Activated CD8-positive, alpha-beta memory T cell treated with anti-CD3 and anti-CD28 coated beads, Interleukin-2, amount 10 ng/mL, durations not matched to agents 7 days and 5 days (primary cell): ENCODE measurements around the gene CNN1. TPM values are rescaled to one million over a fixed set of nuclear protein-coding genes. Genes with fewer than 3 reads are reported as not detected.

Source experiments
- ATAC-seq: fragments of 150-1000 bp; cut with Tn5 transposase; one replicate; pipeline ENCODE4 v1.10.0; 2021; ENCODE audit warnings: moderate library complexity
- CTCF ChIA-PET: fragments of 350-600 bp; sonication (Branson Sonifier 250); formaldehyde crosslinking; loops from one replicate; lab custom pipeline; 2021; ENCODE audit warnings: antibody characterized with exemption; lab: Charles Lee
- DNase-seq: peaks from one replicate; pipeline ENCODE4 v3.0.0-alpha.2; 2020
- H3K27ac Mint-ChIP-seq: one replicate; pipeline ENCODE4 v1.8.0; 2021; ENCODE audit warnings: mild to moderate bottlenecking, mixed read lengths
- H3K27me3 Mint-ChIP-seq: one replicate; pipeline ENCODE4 v1.8.0; 2021; ENCODE audit warnings: mixed read lengths
- H3K36me3 Mint-ChIP-seq: one replicate; pipeline ENCODE4 v1.8.0; 2021; ENCODE audit warnings: mild to moderate bottlenecking, mixed read lengths
- H3K4me1 Mint-ChIP-seq: one replicate; pipeline ENCODE4 v1.8.0; 2021; ENCODE audit warnings: mixed read lengths
- H3K4me3 Mint-ChIP-seq: one replicate; pipeline ENCODE4 v1.8.0; 2021; ENCODE audit warnings: mild to moderate bottlenecking, moderate library complexity, mixed read lengths
- H3K9me3 Mint-ChIP-seq: one replicate; pipeline ENCODE4 v1.8.0; 2022; ENCODE audit warnings: low read depth, mixed read lengths
- total RNA-seq, 2 experiments: library from RNA; stranded (reverse); gene quantifications; one replicate each; pipeline ENCODE4 v1.2.3, GENCODE V29; 2021

CNN1 gene
- total RNA-seq, 2 experiments from 2014 or later: not detected

DNA sequence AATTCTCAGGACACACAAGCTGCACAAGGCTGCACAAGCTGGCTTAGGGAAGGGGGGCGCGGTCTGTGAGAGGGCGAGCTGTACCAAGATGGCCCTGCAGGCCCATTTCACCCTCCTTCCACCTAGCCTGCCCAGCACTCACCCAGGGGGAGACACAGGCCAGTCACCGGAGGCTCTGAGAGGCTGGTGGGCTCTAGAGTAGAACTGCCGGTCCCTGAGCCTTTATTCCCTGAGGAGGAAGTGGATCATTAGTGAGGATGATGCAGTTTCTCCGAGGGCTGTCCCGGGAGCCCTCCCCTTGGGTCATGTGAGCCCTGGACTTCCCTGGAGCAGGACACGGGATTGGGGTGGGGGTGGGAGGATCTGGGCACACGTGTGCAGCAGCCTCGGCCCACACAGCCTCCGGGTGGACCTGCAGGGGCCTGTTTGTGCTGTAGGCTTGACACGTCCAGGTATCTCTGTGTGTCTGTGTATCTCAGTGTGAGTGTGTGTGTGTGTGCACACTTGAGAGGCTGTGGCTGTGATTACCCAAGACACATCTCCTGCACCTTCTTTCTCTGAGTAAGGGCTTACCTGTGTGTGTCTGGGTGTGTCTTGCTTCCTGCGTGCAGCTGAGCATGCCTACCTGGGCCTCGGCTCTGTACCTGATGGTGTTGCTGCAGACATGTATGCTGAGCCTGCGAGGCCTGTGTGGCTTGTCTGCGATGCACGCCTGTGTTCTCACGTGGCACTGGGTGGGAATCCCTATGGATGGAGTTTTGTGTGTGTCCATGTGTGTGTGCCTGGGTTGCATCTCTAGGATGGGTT, 39.0 kb downstream of the CNN1 start, which contains the start of gene ACP5:
Gene ACP5, minus strand, starts transcription at position 195 of the 807 bp plus-strand sequence. CDS start 328 bp downstream, outside the sequence.
- CTCF ChIA-PET: interaction anchor here (1.1 to 21.9 kb wide), 3 partner anchors 9 to 18 kb away, joined by 4 to 233 read pairs (median 15); partner anchors contain the start of gene ELOF1
- Mint-ChIP-seq H3K27ac (peak within 1 kb of the TSS; percentile 66), H3K36me3 (peaks cover 1% of the 10 kb centered on the region), H3K4me3 (peak within 1 kb of the TSS; percentile 72), H3K4me1 (peaks cover 41% of the 10 kb centered on the region), H3K27me3 (no peaks in the 10 kb centered on the region), H3K9me3 (no peaks in the 10 kb centered on the region)
- ATAC-seq (no peak), DNase-seq (no peak)

DNA sequence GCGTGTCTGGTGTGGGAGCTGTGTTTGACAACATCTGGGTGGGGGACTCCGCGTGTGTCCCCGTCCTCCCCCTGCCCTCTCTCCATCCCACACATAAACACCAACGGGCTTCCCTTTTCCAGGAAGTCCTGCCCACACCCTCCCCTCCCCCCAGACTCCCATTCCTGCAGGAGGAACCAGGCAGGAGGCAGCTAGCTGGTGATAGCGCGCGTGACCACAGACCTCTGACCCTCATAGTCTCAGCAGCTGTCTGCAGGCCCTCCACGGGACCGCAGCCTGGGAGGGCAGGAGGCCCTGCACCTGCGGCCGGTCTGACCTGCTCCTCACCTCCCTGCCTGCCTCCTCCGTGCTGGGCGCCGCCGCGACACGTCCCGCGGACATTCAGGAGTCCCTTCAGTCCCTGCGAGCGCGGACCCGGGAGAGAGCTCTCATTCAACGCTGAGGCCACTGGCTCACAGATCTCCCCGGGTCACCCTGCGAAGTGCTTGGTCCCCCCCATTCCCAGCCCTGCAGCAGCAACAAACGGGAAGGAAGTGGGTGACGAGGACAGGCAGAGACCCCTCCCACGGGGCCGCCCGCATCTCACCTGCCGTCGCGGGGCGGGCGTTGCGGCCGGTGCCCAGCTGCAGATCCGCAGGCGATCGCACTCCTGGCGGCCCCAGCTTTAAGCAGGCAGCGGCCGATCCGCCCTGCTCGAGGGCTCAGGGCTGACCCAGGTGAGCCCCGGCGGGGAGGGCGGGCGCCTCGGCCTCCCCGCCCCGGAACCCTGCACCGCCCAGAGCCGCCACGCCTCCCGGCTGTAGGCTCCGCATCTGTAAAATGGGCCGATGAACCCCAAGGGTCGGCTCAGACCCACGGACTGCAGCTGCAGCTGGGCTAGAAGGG, 39.8 kb downstream of the CNN1 start:
- Mint-ChIP-seq H3K36me3 (peaks cover 1% of the 10 kb centered on the region), H3K4me1 (peaks cover 44% of the 10 kb centered on the region), H3K9me3 (no peaks in the 10 kb centered on the region), H3K27ac (peak overlapping the region; percentile 69), H3K4me3 (peak overlapping the region; percentile 72), H3K27me3 (no peaks in the 10 kb centered on the region)
- DNase-seq (peak; percentile 59), ATAC-seq (peak; percentile 72)
- CTCF ChIA-PET: interaction anchor here (1.0 to 21.9 kb wide), 5 partner anchors 9 to 18 kb away, joined by 3 to 233 read pairs (median 4); partner anchors contain the start of gene ELOF1

DNA sequence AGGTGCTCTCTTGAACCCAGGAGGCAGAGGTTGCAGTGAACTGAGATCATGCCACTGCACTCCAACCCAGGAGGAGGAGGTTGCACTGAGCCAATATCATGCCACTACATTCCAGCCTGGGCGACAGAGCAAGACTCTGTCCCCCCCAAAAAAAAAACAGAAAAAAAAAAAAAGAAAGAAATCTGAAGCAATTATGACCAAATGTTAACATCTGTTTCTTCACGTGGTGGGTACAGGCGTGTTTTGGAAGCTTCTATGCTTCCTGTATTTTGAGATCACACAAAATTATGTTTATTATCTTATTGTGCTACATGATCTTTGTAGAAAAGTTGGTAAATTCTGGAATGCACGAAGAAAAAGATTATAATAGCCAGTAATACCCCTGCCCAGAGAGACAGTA, 41.5 kb downstream of the CNN1 start:
- CTCF ChIA-PET: interaction anchor here (0.8 to 21.9 kb wide), 4 partner anchors 11 to 199 kb away, joined by 3 to 233 read pairs (median 14); partner anchors contain the start of gene ELOF1
- Mint-ChIP-seq H3K4me1 (peaks cover 41% of the 10 kb centered on the region), H3K27ac (no peak overlapping the region), H3K9me3 (no peaks in the 10 kb centered on the region), H3K36me3 (peaks cover 1% of the 10 kb centered on the region), H3K27me3 (no peaks in the 10 kb centered on the region), H3K4me3 (peak overlapping the region; percentile 10)
- DNase-seq (no peak), ATAC-seq (no peak)

DNA sequence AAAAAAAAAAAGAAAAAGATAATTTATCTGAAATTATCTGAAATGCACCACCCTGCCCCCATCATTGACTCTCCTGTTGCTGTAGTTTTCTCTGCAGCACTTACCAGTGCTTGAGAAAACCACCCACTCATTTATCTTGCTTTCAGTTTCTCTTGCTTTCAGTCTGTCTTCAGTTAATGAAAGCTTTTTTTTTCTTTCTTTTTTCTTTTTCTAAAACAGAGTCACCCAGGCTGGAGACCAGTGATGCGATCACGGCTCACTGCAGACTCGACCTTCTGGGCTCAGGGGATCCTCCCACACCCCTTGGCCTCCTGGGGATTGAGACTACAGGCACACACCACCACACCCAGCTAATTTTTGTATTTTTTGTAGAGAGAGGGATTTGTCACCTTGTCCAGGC, 43.1 kb downstream of the CNN1 start:
- peak; percentile 75 for DNase-seq
- no peaks in the 10 kb centered on the region for H3K27me3 Mint-ChIP-seq
- H3K4me1 Mint-ChIP-seq: peaks cover 43% of the 10 kb centered on the region
- H3K36me3 Mint-ChIP-seq: peaks cover 1% of the 10 kb centered on the region
- H3K4me3 Mint-ChIP-seq: peak overlapping the region; percentile 71
- CTCF ChIA-PET: interaction anchor here (0.7 to 21.9 kb wide), 6 partner anchors 12 to 200 kb away, joined by 3 to 233 read pairs (median 7); partner anchors contain the start of gene ELOF1
- H3K27ac Mint-ChIP-seq: peak overlapping the region; percentile 97
- peak; percentile 74 for ATAC-seq
- H3K9me3 Mint-ChIP-seq: no peaks in the 10 kb centered on the region

DNA sequence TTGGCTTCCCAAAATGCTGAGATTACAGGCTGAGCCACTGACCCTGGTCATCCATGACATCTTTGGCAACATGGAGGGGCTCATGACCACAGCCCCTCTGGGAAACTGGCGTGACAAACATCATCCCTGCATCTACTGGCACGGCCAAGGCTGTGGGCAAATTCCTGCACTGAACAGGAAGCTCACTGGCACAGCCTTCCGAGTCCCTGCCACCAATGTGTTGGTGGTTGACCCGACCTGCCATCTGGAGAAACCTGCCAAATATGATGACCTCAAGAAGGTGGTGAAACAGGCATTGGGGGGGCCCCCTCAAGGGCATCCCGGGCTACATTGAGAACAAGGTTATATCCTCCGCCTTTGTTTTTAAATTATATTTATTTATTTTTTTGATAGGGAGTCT, 47.7 kb downstream of the CNN1 start:
- Mint-ChIP-seq H3K4me1 (peaks cover 31% of the 10 kb centered on the region), H3K9me3 (no peaks in the 10 kb centered on the region), H3K27me3 (no peaks in the 10 kb centered on the region), H3K27ac (no peak overlapping the region), H3K4me3 (no peak overlapping the region), H3K36me3 (peaks cover 1% of the 10 kb centered on the region)
- ATAC-seq: no peak
- no peak for DNase-seq
- CTCF ChIA-PET: interaction anchor here (0.6 to 21.9 kb wide), 5 partner anchors 11 to 104 kb away, joined by 3 to 233 read pairs (median 5); partner anchors contain the start of gene ELOF1

DNA sequence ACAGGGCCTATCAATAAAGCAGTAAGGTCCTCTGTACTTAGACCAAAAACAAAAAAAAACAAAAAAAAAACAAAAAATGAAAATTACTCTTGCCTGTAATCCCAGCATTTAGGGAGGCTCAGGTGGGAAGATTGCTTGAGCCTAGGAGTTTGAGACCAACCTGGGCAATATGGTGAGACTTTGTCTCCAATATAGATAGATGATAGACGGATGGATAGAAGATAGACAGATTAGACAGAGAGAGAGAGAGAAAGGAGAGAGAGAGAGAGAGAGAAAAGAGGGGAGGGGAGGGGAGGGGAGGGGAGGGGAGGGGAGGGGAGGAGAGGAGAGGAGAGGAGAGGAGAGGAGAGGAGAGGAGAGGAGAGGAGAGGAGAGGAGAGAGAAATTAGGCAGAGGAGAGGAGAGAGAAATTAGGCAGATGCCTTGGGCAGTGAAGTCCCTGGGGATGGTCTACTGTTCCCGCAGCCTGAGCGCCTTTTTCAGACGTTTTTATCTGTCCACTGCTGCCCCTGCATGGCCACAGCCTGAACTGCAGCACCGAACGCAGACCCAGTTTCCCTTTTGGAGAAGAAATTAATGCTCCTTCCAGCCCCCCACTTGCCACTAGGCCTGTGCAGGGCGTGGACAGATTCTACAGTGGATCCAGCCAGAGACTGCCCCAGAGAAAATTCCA, 48.8 kb downstream of the CNN1 start:
- DNase-seq: peak; percentile 88
- peak; percentile 94 for ATAC-seq
- no peak overlapping the region for H3K4me3 Mint-ChIP-seq

DNA sequence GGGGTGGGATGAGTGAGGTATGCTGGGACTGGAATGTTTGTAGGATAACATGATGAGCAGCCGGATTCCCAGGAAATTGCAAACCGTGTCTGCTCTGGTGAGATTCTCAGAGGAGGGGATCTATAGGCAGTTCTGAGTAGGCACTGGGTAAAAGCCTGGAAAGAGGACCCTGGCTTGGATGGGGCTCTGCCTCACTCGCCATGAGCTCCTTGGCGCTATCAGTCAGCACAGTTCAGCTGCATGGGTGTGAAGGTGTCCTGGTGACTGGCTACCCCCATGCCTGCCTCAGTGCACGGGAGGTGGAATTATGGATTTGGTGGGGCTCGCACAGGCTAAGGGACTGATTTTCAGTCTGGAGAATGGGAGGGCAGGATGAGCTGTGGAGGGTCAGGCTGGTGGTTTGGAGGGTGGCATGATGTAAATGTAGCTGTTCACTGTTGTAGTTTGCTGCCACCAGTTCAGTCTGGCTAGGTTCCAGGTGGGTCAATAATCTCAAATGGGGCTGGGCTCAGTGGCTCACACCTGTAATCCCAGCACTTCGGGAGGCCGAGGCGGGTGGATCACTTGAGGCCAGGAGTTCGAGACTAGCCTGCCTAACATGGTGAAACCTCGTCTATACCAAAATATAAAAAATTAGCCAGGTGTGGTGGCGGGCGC, 49.5 kb downstream of the CNN1 start:
- CTCF ChIA-PET: interaction anchor here (0.8 to 21.9 kb wide), 12 partner anchors 10 to 207 kb away, joined by 3 to 233 read pairs (median 4); partner anchors contain the start of genes CNN1, ECSIT and ELOF1
- H3K4me3 Mint-ChIP-seq: no peak overlapping the region
- H3K4me1 Mint-ChIP-seq: peaks cover 23% of the 10 kb centered on the region
- no peak for DNase-seq
- no peak overlapping the region for H3K27ac Mint-ChIP-seq
- no peaks in the 10 kb centered on the region for H3K27me3 Mint-ChIP-seq
- H3K9me3 Mint-ChIP-seq: no peaks in the 10 kb centered on the region
- H3K36me3 Mint-ChIP-seq: no peaks in the 10 kb centered on the region
- ATAC-seq: no peak

More for the DNA sequence above, 48.8 kb downstream of the CNN1 start:
- Mint-ChIP-seq H3K9me3 (no peaks in the 10 kb centered on the region), H3K27me3 (no peaks in the 10 kb centered on the region), H3K4me1 (peaks cover 23% of the 10 kb centered on the region), H3K27ac (peak overlapping the region; percentile 49), H3K36me3 (no peaks in the 10 kb centered on the region)
- CTCF ChIA-PET: interaction anchor here (0.8 to 21.9 kb wide), 10 partner anchors 9 to 206 kb away, joined by 3 to 233 read pairs (median 4); partner anchors contain the start of genes CNN1, ECSIT and ELOF1

DNA sequence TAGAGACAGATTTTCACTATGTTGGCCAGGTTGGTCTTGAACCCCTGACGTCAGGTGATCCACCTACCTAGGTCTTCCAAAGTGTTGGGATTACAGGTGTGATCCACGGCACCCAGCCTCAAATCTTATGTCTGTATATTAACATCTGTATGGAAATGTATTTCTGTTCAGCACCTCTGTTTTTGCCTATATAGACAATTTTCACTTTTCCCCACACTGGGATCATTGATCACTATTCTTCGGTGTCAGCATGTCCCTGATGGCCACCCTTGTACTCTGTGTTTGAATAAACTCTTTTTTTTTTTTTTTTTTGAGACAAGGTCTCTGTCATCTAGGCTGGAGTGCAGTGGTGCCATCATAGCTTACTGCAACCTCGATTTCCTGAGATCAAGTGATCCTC, 55.4 kb downstream of the CNN1 start:
- peaks cover 12% of the 10 kb centered on the region for H3K4me1 Mint-ChIP-seq
- no peaks in the 10 kb centered on the region for H3K9me3 Mint-ChIP-seq
- ATAC-seq (no peak), DNase-seq (no peak)
- no peak overlapping the region for H3K27ac Mint-ChIP-seq
- CTCF ChIA-PET: interaction anchor here (1.1 to 1.8 kb wide), 4 partner anchors 9 to 213 kb away, joined by 3 to 9 read pairs (median 3); no protein-coding TSS in a partner anchor
- H3K4me3 Mint-ChIP-seq: no peak overlapping the region
- no peaks in the 10 kb centered on the region for H3K27me3 Mint-ChIP-seq
- peaks cover 3% of the 10 kb centered on the region for H3K36me3 Mint-ChIP-seq

DNA sequence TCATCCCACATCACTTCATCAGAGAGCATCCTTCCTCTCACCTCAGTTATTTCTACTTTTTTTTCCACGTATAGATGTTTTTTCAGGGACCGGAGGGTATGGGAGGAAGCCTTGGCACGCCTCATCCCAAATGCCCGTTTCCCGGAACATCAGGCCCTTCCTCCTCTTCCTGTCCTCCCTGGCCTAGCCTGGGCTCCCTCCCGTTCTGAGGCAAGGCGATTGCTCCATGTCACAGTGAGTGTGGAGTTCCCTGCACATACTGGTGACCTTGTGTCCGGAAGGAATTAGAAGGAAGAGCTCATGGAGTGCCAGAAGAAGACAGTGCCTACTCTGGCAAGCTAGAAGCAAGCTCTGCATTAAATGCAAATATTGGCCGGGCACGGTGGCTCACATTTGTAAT, 57.5 kb downstream of the CNN1 start:
- H3K4me1 Mint-ChIP-seq: peaks cover 12% of the 10 kb centered on the region
- peaks cover 8% of the 10 kb centered on the region for H3K36me3 Mint-ChIP-seq

DNA sequence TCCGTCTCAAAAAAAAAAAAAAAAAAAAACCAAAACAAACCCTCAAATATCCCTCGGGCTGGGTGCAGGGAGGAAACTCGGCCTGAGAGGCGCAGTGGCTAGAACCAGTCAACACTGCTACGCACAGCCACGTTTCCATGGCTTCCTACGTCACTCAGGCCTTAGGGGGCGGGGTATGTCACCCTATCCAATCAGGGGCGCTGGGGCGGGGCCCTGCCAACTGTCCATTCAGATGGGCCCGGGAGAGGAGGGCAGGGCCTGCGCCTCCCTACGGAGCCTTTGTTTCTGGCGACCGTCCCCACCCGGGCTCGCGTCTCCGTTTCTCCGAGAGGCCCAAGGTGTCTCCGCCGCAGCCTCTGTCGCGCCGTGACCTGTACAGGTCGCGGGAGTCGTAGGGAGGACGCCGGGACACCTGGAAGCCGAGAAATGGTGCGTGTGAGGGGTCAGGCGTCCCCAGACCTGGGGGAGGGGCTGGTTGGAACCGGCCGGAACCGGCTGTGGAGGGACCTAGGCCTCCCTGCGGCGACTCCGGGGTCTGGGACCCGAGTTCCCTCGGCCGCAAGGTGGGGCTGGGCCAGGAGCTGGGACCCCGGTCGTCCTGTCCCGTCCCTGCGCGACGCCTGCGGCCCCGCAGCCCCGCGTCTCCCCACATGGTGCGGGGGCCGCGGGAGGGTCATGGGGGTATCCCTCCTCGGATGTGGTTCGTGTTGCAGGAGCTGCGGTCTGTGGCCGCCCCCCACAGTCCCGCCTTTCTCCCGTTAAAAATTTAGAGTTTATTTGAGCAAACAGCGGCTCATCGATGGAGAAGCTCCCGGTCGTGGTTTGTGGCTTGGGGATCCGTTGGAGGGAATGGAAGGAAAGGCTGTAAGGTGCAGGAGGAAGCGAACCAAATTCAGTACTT, 58.8 kb downstream of the CNN1 start, which contains the start of gene ZNF627:
Gene ZNF627, plus strand, starts transcription at position 282 of the 901 bp plus-strand sequence. Its CDS starts 145 bp downstream, at position 427.
- peak within 1 kb of the TSS; percentile 87 for H3K27ac Mint-ChIP-seq
- peaks cover 12% of the 10 kb centered on the region for H3K4me1 Mint-ChIP-seq
- no peaks in the 10 kb centered on the region for H3K27me3 Mint-ChIP-seq
- H3K9me3 Mint-ChIP-seq: peaks cover under 1% of the 10 kb centered on the region
- H3K4me3 Mint-ChIP-seq: peak within 1 kb of the TSS; percentile 93
- CTCF ChIA-PET: interaction anchor here (0.6 to 0.9 kb wide), 3 partner anchors 38 to 333 kb away, joined by 3 to 4 read pairs (median 3); partner anchors contain the start of genes ELOF1, ODAD3 and PRKCSH
- DNase-seq (peak; percentile 99), ATAC-seq (peak; percentile 100)
- H3K36me3 Mint-ChIP-seq: peaks cover 16% of the 10 kb centered on the region

More for the DNA sequence above, 57.5 kb downstream of the CNN1 start:
- H3K9me3 Mint-ChIP-seq: no peaks in the 10 kb centered on the region
- DNase-seq (no peak), ATAC-seq (no peak)
- CTCF ChIA-PET: interaction anchor here (1.0 kb wide), 1 partner anchor 60 kb away, joined by 3 read pairs; no protein-coding TSS in a partner anchor
- H3K27ac Mint-ChIP-seq: peak overlapping the region; percentile 87
- peak overlapping the region; percentile 11 for H3K4me3 Mint-ChIP-seq
- H3K27me3 Mint-ChIP-seq: no peaks in the 10 kb centered on the region

DNA sequence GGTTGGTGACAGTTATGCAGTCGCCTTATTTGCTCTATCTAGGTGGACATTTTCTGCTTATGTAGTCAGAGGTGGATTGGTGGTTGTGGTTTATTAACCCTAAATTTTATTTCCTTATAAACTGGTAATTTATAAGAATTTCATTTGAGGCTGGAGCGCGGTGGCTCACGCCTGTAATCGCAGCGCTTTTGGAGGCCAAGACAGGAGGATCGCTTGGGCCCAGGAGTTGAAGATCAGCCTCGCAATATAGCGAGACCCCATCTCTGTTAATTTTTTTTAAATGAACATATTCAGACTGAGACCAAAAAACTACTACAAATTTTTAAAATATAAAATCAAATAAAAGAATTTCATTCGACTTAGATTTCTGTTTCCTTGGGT, 59.4 kb downstream of the CNN1 start:
- Mint-ChIP-seq H3K27ac (peak overlapping the region; percentile 84), H3K27me3 (no peaks in the 10 kb centered on the region), H3K4me3 (peak overlapping the region; percentile 93), H3K9me3 (peaks cover 3% of the 10 kb centered on the region), H3K36me3 (peaks cover 22% of the 10 kb centered on the region), H3K4me1 (peaks cover 12% of the 10 kb centered on the region)
- no peak for DNase-seq
- no peak for ATAC-seq
- CTCF ChIA-PET: interaction anchor here (0.6 to 0.9 kb wide), 2 partner anchors 38 to 163 kb away, joined by 3 to 4 read pairs; partner anchors contain the start of genes ELOF1, ODAD3 and PRKCSH
